ENCODE results near the gene CLMN. TPM values are rescaled to one million over a fixed set of nuclear protein-coding genes. Genes with fewer than 3 reads are reported as not detected.

The CLMN gene
- total and polyA plus RNA-seq, 2 experiments from 2014 or later: 3.2 to 5.7 TPM

GRCh38 chr14:95165517-95165916 lies 154.2 kb downstream of the CLMN start:
- Histone ChIP-seq H3K4me2 (no peak overlapping the region), H3K27me3 (ENCODE audit: insufficient read depth) (no peaks in the 10 kb centered on the region), H3K36me3 (ENCODE audit: insufficient read depth) (no peaks in the 10 kb centered on the region; the same call in 1 of the 2 replicates), H3K9me2 (ENCODE audit: insufficient read depth) (peaks cover 9% of the 10 kb centered on the region; the same call in 1 of the 2 replicates), H2AFZ (no peak overlapping the region), H3K4me3 (no peak overlapping the region), H4K20me1 (replicated peaks; ENCODE audit: insufficient read depth) (no peaks in the 10 kb centered on the region), H3F3A (replicated peaks; ENCODE audit: low read depth) (no peaks in the 10 kb centered on the region), H3K79me2 (replicated peaks; ENCODE audit: insufficient read depth) (0 out of 2 replicates have a peak, but pooled peaks cover 4% of the 10 kb centered on the region), H3K27ac (ENCODE audit: low read depth) (no peak overlapping the region), H3K4me1 (ENCODE audit: insufficient read depth) (peaks cover 10% of the 10 kb centered on the region; the same call in 1 of the 2 replicates)
- no peak for ATAC-seq
- Mint-ChIP-seq H3K36me3 (ENCODE audit: low read depth) (peaks cover 36% of the 10 kb centered on the region), H3K9me3 (peaks cover 27% of the 10 kb centered on the region), H3K4me1 (peaks cover 27% of the 10 kb centered on the region), H3K4me3 (no peak overlapping the region), H3K27ac (no peak overlapping the region), H3K27me3 (ENCODE audit: insufficient read depth, low read depth, poor library complexity) (peaks cover 3% of the 10 kb centered on the region)
- DNase-seq (ENCODE audit: low spot score): no peak
- TF ChIP-seq CREB1 (CRISPR knock-in tag; IDR thresholded peaks at IDR 0.05; ENCODE audit: low read depth) (no peak), CTCF (conservative IDR thresholded peaks at IDR 0.05; ENCODE audit: low read depth in 2 of 2) (no peak), STAT1 (IDR thresholded peaks at IDR 0.05; ENCODE audit: unreplicated experiment) (no peak)
- TF ChIP-seq, protein P1, sequence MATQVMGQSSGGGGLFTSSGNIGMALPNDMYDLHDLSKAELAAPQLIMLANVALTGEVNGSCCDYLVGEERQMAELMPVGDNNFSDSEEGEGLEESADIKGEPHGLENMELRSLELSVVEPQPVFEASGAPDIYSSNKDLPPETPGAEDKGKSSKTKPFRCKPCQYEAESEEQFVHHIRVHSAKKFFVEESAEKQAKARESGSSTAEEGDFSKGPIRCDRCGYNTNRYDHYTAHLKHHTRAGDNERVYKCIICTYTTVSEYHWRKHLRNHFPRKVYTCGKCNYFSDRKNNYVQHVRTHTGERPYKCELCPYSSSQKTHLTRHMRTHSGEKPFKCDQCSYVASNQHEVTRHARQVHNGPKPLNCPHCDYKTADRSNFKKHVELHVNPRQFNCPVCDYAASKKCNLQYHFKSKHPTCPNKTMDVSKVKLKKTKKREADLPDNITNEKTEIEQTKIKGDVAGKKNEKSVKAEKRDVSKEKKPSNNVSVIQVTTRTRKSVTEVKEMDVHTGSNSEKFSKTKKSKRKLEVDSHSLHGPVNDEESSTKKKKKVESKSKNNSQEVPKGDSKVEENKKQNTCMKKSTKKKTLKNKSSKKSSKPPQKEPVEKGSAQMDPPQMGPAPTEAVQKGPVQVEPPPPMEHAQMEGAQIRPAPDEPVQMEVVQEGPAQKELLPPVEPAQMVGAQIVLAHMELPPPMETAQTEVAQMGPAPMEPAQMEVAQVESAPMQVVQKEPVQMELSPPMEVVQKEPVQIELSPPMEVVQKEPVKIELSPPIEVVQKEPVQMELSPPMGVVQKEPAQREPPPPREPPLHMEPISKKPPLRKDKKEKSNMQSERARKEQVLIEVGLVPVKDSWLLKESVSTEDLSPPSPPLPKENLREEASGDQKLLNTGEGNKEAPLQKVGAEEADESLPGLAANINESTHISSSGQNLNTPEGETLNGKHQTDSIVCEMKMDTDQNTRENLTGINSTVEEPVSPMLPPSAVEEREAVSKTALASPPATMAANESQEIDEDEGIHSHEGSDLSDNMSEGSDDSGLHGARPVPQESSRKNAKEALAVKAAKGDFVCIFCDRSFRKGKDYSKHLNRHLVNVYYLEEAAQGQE (IDR thresholded peaks at IDR 0.05; ENCODE audit: unreplicated experiment): no peak

- Mint-ChIP-seq H3K4me3 (no peak overlapping the region), H3K27ac (no peak overlapping the region), H3K4me1 (peaks cover 27% of the 10 kb centered on the region), H3K27me3 (ENCODE audit: insufficient read depth, low read depth, poor library complexity) (peaks cover 3% of the 10 kb centered on the region), H3K9me3 (peaks cover 27% of the 10 kb centered on the region), H3K36me3 (ENCODE audit: low read depth) (peaks cover 36% of the 10 kb centered on the region)
- H3K4me1 ChIP-seq (ENCODE audit: insufficient read depth): peaks cover 10% of the 10 kb centered on the region; the same call in 1 of the 2 replicates
- H3K4me3 ChIP-seq: no peak overlapping the region
- 0 out of 2 replicates have a peak, but pooled peaks cover 4% of the 10 kb centered on the region for H3K79me2 ChIP-seq (replicated peaks; ENCODE audit: insufficient read depth)
- no peaks in the 10 kb centered on the region; the same call in 1 of the 2 replicates for H3K36me3 ChIP-seq (ENCODE audit: insufficient read depth)
- H3K9me2 ChIP-seq (ENCODE audit: insufficient read depth): 0 out of 2 replicates have a peak, but pooled peaks cover 9% of the 10 kb centered on the region
- no peak for ATAC-seq
- DNase-seq (ENCODE audit: low spot score): no peak
- H4K20me1 ChIP-seq (replicated peaks; ENCODE audit: insufficient read depth): no peaks in the 10 kb centered on the region
- H3F3A ChIP-seq (replicated peaks; ENCODE audit: low read depth): no peaks in the 10 kb centered on the region
- H3K27me3 ChIP-seq (ENCODE audit: insufficient read depth): no peaks in the 10 kb centered on the region
- no peak overlapping the region for H3K27ac ChIP-seq (ENCODE audit: low read depth)
- no peak overlapping the region for H3K4me2 ChIP-seq
- no peak overlapping the region for H2AFZ ChIP-seq
- TF ChIP-seq ZNF114 (CRISPR knock-in tag; IDR thresholded peaks at IDR 0.05) (no peak), JUNB (IDR thresholded peaks at IDR 0.05; ENCODE audit: unreplicated experiment) (no peak), EZH2phosphoT487 (IDR thresholded peaks at IDR 0.05; ENCODE audit: unreplicated experiment) (no peak), CTCF (conservative IDR thresholded peaks at IDR 0.05; ENCODE audit: low read depth in 2 of 2) (no peak)
Measured at GRCh38 chr14:95164506-95164905, 155.2 kb downstream of the CLMN start.
